Breast epithelium (tissue), 4 donors: Measurements from ENCODE around the gene VIT. TPM values are rescaled to one million over a fixed set of nuclear protein-coding genes. Genes with fewer than 3 reads are reported as not detected.
"Not testable (repeated sequence)": the region's sequence is repeated elsewhere in the genome, so short reads cannot be mapped to it uniquely, and the experiment has no call there.

Experiments
- DNase-seq, 2 donors: peaks; one replicate each; pipeline ENCODE4 v3.0.0-alpha.2; 2019; ENCODE audit warnings: low spot score in 2 of 2
- H3K27ac ChIP-seq, 2 donors: fragments of 200-600 bp; sonication (generic) in 1 of 2; one replicate each; pipeline ENCODE4 v1.5.1; 2016 to 2019; ENCODE audit warnings: mild to moderate bottlenecking in 1 of 2
- H3K27me3 ChIP-seq, 2 donors: fragments of 200-600 bp; sonication (generic) in 1 of 2; one replicate each; pipeline versions ENCODE4 v1.5.1 to v1.6.0; 2017 to 2019; ENCODE audit warnings: control low read depth in 1 of 2, mild to moderate bottlenecking in 1 of 2
- H3K36me3 ChIP-seq: fragments of 200-600 bp; one replicate; pipeline ENCODE4 v1.5.1; 2019
- H3K4me1 ChIP-seq, 2 donors: fragments of 200-600 bp; sonication (generic); one replicate each; pipeline ENCODE4 v1.5.1; 2016 to 2019; ENCODE audit warnings: control low read depth in 1 of 2
- H3K4me3 ChIP-seq, 3 donors: fragments of 200-600 bp; sonication (generic); 1 replicate in 2 of 3; 2 replicates in 1 of 3; pipeline ENCODE4 v1.5.1; 2016 to 2019; ENCODE audit warnings: mild to moderate bottlenecking in 3 of 3, moderate library complexity in 2 of 3
- H3K9me3 ChIP-seq, 2 donors: fragments of 200-600 bp; sonication (generic) in 1 of 2; one replicate each; pipeline ENCODE4 v1.5.1; 2016 to 2019; ENCODE audit warnings: control low read depth in 1 of 2
- CTCF ChIP-seq, 3 donors: fragments of 450-650 bp; IDR thresholded peaks; one replicate each; pipeline ENCODE4 v1.5.1; 2016 to 2017; ENCODE audit warnings: antibody characterized with exemption in 3 of 3, mild to moderate bottlenecking in 3 of 3, moderate library complexity in 3 of 3
- POLR2A ChIP-seq: fragments of 450-650 bp; IDR thresholded peaks from one replicate; pipeline ENCODE4 v1.6.1; 2016; ENCODE audit warnings: antibody characterized with exemption, mild to moderate bottlenecking, moderate library complexity
- POLR2AphosphoS5 ChIP-seq, 3 donors: sonication (generic); formaldehyde crosslinking; IDR thresholded peaks; one replicate each; pipeline ENCODE4 v1.6.1; 2017; ENCODE audit warnings: antibody characterized with exemption in 3 of 3
- intact Hi-C: fragments of 100-400 bp; cut with DNase I; formaldehyde crosslinking; loops from one replicate; pipeline ENCODE4 v1.15.1; 2023; ENCODE audit warnings: low total_unique reads
- total RNA-seq, 3 donors: library from RNA; depleted of rRNA; stranded (reverse); fragments of >200 nt; gene quantifications; one replicate each; pipeline ENCODE4 v1.1.0, GENCODE V29; 2016

The VIT gene
- total RNA-seq, 3 donors from 2014 or later, result 7.9 to 136 (median 9.2) TPM

- no peaks in the 10 kb centered on the region for H3K36me3 ChIP-seq
- no peaks in the 10 kb centered on the region for H3K27me3 ChIP-seq
- no peak overlapping the region for H3K4me3 ChIP-seq
- no peak for TF ChIP-seq POLR2A
- no peaks in the 10 kb centered on the region for H3K9me3 ChIP-seq
- no peaks in the 10 kb centered on the region for H3K4me1 ChIP-seq
- intact Hi-C loops, result no loop called here
- no peak for DNase-seq
- no peak overlapping the region for H3K27ac ChIP-seq
Measured at GRCh38 chr2:36677996-36678605, 18.4 kb upstream of the VIT start.

DNA sequence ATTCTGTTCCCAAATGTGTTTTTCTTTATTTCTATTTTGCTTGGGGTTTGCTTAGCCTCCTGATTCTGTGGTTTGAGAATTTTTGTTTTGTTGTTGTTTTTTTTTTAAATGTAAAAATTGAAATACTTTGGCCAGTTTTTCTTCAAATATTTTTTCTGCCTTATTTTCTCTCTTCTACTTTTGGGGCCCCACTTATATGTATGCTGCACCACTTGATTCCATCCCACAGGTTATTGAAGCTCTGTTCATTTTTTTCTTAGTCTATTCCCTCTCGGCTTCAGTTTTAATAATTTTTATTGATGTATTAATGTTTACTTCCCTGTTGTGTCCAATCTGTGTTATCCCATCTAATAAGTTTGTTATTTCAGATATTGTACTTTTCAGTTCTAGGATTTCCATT is 17.7 kb upstream of the VIT start:
- Histone ChIP-seq H3K9me3 (no peaks in the 10 kb centered on the region), H3K4me3 (no peak overlapping the region), H3K4me1 (no peaks in the 10 kb centered on the region), H3K27me3 (no peaks in the 10 kb centered on the region), H3K27ac (no peak overlapping the region), H3K36me3 (no peaks in the 10 kb centered on the region)
- DNase-seq, result no peak
- TF ChIP-seq POLR2A, result no peak
- no peak for TF ChIP-seq CTCF (IDR thresholded peaks at IDR 0.05)
- no peak for TF ChIP-seq POLR2AphosphoS5 (IDR thresholded peaks at IDR 0.05)
- intact Hi-C loops, result no loop called here

DNA sequence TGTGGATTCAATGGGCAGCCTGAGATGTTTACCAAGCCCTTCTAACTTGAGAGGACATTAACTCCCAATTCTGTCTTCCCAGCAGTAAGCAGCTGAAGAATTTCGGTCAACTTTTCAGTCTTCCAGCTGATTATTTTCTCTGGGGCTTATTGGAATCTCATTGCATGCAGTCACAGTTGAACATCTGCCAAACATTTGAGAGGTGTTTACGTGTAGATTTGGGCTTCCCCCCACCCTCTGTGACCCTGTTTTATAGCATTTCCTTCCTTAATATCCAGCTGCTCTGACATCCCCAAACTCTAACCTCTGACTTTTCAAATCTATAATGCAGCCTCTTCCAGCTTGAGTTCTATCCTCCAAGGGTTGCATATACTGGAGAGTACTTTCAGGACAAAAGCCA is 16.5 kb upstream of the VIT start:
- no peak for DNase-seq
- H3K4me3 ChIP-seq, result no peak overlapping the region
- H3K27ac ChIP-seq, result no peak overlapping the region
- H3K9me3 ChIP-seq, result no peaks in the 10 kb centered on the region
- intact Hi-C loops, result no loop called here
- H3K4me1 ChIP-seq, result no peaks in the 10 kb centered on the region
- no peaks in the 10 kb centered on the region for H3K36me3 ChIP-seq
- H3K27me3 ChIP-seq, result no peaks in the 10 kb centered on the region
- TF ChIP-seq POLR2A (no peak), CTCF (IDR thresholded peaks at IDR 0.05) (no peak), POLR2AphosphoS5 (IDR thresholded peaks at IDR 0.05) (no peak)

DNA sequence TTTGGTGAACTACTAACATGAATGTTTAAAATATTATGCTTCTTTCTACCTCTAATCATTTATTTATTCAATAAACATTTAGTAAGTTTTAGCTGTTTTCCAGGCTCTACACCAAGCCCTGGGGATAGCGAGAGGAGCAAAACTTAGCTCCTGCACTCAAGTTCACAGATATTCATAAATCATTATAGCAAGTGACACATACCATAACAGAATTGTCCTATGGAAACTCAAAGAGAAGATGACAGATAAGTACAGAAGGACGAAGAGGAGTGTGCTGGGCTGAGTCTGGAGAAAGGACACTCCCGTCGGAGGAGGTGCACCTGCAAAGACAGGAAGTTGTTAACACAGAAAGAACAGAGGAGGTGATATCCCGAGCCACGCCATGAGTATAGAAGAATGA is 13.9 kb upstream of the VIT start:
- Histone ChIP-seq H3K4me1 (no peaks in the 10 kb centered on the region), H3K36me3 (no peaks in the 10 kb centered on the region), H3K27ac (no peak overlapping the region), H3K9me3 (no peaks in the 10 kb centered on the region), H3K27me3 (no peaks in the 10 kb centered on the region), H3K4me3 (no peak overlapping the region)
- DNase-seq, result no peak
- intact Hi-C loops, result no loop called here
- TF ChIP-seq POLR2A, result no peak
- no peak for TF ChIP-seq CTCF (IDR thresholded peaks at IDR 0.05)
- no peak for TF ChIP-seq POLR2AphosphoS5 (IDR thresholded peaks at IDR 0.05)

DNA sequence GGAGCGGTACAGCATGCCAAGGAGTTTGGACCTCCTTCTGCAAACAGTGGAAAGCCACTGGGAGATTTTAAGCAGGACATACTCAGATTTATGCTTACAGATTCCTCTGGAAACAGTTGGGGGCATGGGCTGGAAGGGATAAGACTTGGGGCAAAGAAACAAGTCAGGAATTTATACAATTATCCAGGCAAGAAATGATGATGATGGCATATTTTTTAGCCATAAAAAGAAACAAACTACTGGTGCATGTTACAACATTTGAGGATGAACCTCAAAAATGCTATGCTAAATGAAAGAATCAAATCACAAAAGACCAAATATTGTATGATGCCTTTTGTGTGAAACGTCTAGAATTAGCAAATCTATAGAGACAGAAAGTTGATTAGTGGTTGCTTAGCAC is 13.5 kb upstream of the VIT start:
- no peak for TF ChIP-seq CTCF (IDR thresholded peaks at IDR 0.05)
- TF ChIP-seq POLR2A, result no peak
- TF ChIP-seq POLR2AphosphoS5 (IDR thresholded peaks at IDR 0.05), result no peak
- no peak overlapping the region for H3K27ac ChIP-seq
- intact Hi-C loops, result no loop called here
- no peaks in the 10 kb centered on the region for H3K4me1 ChIP-seq
- no peak overlapping the region for H3K4me3 ChIP-seq
- no peak for DNase-seq
- H3K36me3 ChIP-seq, result no peaks in the 10 kb centered on the region
- no peaks in the 10 kb centered on the region for H3K27me3 ChIP-seq
- H3K9me3 ChIP-seq, result no peaks in the 10 kb centered on the region

DNA sequence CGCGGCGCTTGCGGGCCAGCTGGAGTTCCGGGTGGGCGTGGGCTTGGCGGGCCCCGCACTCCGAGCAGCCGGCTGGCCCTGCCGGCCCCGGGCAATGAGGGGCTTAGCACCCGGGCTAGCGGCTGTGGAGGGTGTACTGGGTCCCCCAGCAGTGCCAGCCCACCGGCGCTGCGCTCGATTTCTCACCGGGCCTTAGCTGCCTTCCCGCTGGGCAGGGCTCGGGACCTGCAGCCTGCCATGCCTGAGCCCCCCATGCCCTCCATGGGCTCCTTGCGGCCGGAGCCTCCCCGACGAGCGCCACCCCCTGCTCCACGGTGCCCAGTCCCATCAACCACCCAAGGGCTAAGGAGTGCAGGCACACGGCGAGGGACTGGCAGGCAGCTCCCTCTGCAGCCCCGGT is 8.2 kb upstream of the VIT start:
- H3K27ac ChIP-seq, H3K36me3 ChIP-seq, H3K4me1 ChIP-seq, H3K4me3 ChIP-seq, H3K27me3 ChIP-seq, H3K9me3 ChIP-seq, intact Hi-C loops, DNase-seq: not testable (repeated sequence)

GRCh38 chr2:36689013-36689412 is 7.5 kb upstream of the VIT start:
- H3K27ac ChIP-seq, DNase-seq, H3K4me3 ChIP-seq, H3K27me3 ChIP-seq, H3K36me3 ChIP-seq, H3K9me3 ChIP-seq, intact Hi-C loops, H3K4me1 ChIP-seq: not testable (repeated sequence)
